ENCODE results near the gene PRAC1.

DNA sequence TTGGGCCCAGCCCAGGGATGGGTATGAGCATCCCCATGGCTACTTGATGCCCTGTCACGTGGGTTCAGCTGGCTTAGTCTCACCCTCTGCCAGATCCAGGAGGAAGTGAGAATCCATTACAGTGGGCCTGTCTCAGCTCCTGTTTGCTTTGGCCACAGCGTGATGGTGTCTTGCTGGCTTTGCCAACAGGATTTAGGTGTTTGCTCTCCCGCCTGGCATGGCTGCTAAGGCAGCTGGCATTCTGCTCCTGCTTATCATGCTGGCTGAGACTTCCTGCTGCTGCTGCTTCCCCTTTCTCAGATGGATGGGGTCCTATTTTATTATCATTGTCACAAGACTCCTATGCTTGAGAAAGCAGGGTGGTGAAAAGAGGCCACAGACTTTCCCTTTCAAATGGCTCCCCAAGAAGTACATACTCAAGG lies 34.5 kb upstream of the PRAC1 start:
- TF ChIP-seq CTCF (conservative IDR thresholded peaks at IDR 0.05 in 1 of 2, IDR thresholded peaks at IDR 0.05 in 1 of 2; ENCODE audit: extremely low read depth in 1 of 2, insufficient read depth in 1 of 2, low read depth in 1 of 2, low read length in 2 of 2) (no peak), EZH2 (IDR thresholded peaks at IDR 0.05; ENCODE audit: borderline replicate concordance, low read length) (no peak)
